Rectal smooth muscle tissue (tissue), 1 donor: Measurements from ENCODE around the gene DUSP22.

ENCODE experiments used
- H3K27ac ChIP-seq: one replicate; pipeline ENCODE4 v1.7.0; 2013; ENCODE audit warnings: low read depth, low read length, inconsistent platforms
- H3K27me3 ChIP-seq: one replicate; pipeline ENCODE4 v1.7.0; 2013; ENCODE audit warnings: low read length; ENCODE audit not compliant: control insufficient read depth, insufficient read depth
- H3K36me3 ChIP-seq: one replicate; pipeline ENCODE4 v1.7.0; 2013; ENCODE audit warnings: low read length; ENCODE audit not compliant: control insufficient read depth, insufficient read depth
- H3K4me1 ChIP-seq: one replicate; pipeline ENCODE4 v1.7.0; 2013; ENCODE audit warnings: low read length; ENCODE audit not compliant: control insufficient read depth, insufficient read depth
- H3K4me3 ChIP-seq: one replicate; pipeline ENCODE4 v1.7.0; 2013; ENCODE audit warnings: low read length
- H3K9ac ChIP-seq: one replicate; pipeline ENCODE4 v1.7.0; 2013; ENCODE audit warnings: low read length

DUSP22 gene

GRCh38 chr6:398558-399078, 106.3 kb downstream of the DUSP22 start:
- Histone ChIP-seq H3K4me3 (no peak overlapping the region), H3K27ac (no peak overlapping the region), H3K4me1 (no peaks in the 10 kb centered on the region), H3K9ac (no peak overlapping the region), H3K36me3 (no peaks in the 10 kb centered on the region), H3K27me3 (peaks cover 2% of the 10 kb centered on the region)

GRCh38 chr6:399785-400534, 107.7 kb downstream of the DUSP22 start:
- H3K36me3 ChIP-seq, result no peaks in the 10 kb centered on the region
- H3K27me3 ChIP-seq, result no peaks in the 10 kb centered on the region
- H3K27ac ChIP-seq, result no peak overlapping the region
- no peak overlapping the region for H3K9ac ChIP-seq
- no peaks in the 10 kb centered on the region for H3K4me1 ChIP-seq
- H3K4me3 ChIP-seq, result no peak overlapping the region

- no peaks in the 10 kb centered on the region for H3K27me3 ChIP-seq
- H3K27ac ChIP-seq, result no peak overlapping the region
- no peak overlapping the region for H3K9ac ChIP-seq
- no peaks in the 10 kb centered on the region for H3K4me1 ChIP-seq
- H3K36me3 ChIP-seq, result no peaks in the 10 kb centered on the region
- no peak overlapping the region for H3K4me3 ChIP-seq
These were observed 108.5 kb downstream of the DUSP22 start for GRCh38 chr6:400815-401214.
